Measurements from ENCODE around the gene SLC35G1. TPM values are rescaled to one million over a fixed set of nuclear protein-coding genes. Genes with fewer than 3 reads are reported as not detected.

Gene SLC35G1
- total and polyA plus RNA-seq, 2 of the 13 experiments (the other 11 are each of a cell fraction or from before 2014, with no cell fraction given): 2.5 to 4.5 TPM

DNA sequence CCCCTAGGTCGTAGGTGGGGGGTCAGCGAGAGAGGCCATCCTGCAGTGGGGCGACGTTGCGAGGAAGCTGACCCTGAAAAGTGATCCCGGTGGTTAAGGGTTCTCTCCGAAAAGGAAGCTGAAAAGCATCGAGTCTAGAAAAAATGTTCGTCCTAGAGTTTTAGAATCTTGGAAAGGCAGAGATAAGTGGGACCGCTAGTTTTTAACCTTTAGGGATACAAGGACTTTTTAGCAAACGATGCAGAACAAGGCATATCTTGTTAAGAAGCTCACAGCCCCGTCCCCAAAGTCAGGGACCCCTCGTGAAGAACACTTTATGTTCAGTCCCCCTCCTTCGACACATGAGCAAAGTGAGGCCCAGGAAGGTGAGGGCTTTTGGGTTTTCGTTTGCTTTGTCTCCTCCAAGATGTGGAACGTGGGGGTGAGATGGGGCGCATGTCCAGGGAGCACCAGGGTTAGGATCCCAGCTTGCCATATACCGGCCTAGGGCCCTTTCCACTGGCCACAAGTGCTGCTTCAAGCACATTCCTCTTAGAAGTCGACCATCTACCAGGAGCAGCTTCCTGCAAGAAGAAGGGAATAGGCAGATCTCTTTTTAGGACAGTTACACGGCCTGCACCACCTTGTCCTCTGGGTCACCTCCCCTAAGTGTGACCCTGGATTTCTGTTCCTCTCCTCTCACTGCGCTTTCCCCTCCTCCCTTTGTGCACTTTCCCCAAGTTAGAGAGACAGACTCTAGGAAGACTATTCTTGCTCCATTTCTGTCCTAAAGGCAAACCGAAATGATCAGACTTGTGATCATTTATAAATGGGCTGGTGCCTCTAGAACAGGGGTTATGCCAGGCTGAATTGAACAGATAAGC is 969 bp downstream of the SLC35G1 start:
- intact Hi-C loops (cut with micrococcal nuclease; ENCODE audit: unreplicated experiment) (no loop called here), in situ Hi-C loops (cut with HindIII; ENCODE audit: extremely low pct_ligation_motif_present, low pct_unique_long_range_greater_than_20kb) (no loop called here)
- WGBS (ENCODE audit: low lambda C conversion rate): 51% methylated on average over 22 of the region's 22 CpGs
- CTCF ChIA-PET (ENCODE audit: low intra/inter-chr PET ratio, low total read pairs): no interaction called here
- Histone ChIP-seq H3K9ac (ENCODE audit: insufficient read depth, low read depth, low read length) (peak overlapping the region; percentile 70), H3K36me3 (replicated peaks in 1 of 2; ENCODE audit: control insufficient read depth in 1 of 2, insufficient read depth in 2 of 2, low read length in 2 of 2) (no peaks in the 10 kb centered on the region), H3K27ac (ENCODE audit: extremely low read length, insufficient read depth, low read length) (no peak overlapping the region), H3K4me3 (replicated peaks in 1 of 3; ENCODE audit: insufficient read depth in 1 of 3, low read depth in 2 of 3, low read length in 3 of 3) (peak overlapping the region; percentile 34 to 77 (median 68); a peak in 5 of 6 replicates), H3K9me3 (ENCODE audit: low read length) (no peaks in the 10 kb centered on the region), H3K79me2 (ENCODE audit: insufficient read depth, low read length) (no peaks in the 10 kb centered on the region), H3K27me3 (ENCODE audit: control insufficient read depth in 1 of 2, insufficient read depth in 2 of 2, low read length in 2 of 2) (peaks cover 0 to 3% of the 10 kb centered on the region in 2 experiments; a peak in 1 of 5 replicates), H2AFZ (ENCODE audit: low read length) (no peak overlapping the region), H4K20me1 (ENCODE audit: insufficient read depth, low read length) (no peaks in the 10 kb centered on the region), H3K4me1 (ENCODE audit: insufficient read depth, low read length) (peaks cover 5% of the 10 kb centered on the region; the same call in 1 of the 2 replicates), H3K4me2 (ENCODE audit: low read depth, low read length) (peak overlapping the region; percentile 69)
- ATAC-seq (peak; percentile 27; the same call in 1 of the 3 replicates), DNase-seq (ENCODE audit: low spot score) (no peak), FAIRE-seq (no peak)
- POLR2A ChIA-PET: no interaction called here
- no peak for TF ChIP-seq MAFF (IDR thresholded peaks at IDR 0.05; ENCODE audit: low read depth, low read length)
- no peak for TF ChIP-seq MATR3 (CRISPR knock-in tag; IDR thresholded peaks at IDR 0.05)
- TF ChIP-seq ZBTB21 (CRISPR knock-in tag; IDR thresholded peaks at IDR 0.05): no peak
- TF ChIP-seq, protein P1, sequence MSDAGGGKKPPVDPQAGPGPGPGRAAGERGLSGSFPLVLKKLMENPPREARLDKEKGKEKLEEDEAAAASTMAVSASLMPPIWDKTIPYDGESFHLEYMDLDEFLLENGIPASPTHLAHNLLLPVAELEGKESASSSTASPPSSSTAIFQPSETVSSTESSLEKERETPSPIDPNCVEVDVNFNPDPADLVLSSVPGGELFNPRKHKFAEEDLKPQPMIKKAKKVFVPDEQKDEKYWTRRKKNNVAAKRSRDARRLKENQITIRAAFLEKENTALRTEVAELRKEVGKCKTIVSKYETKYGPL (CRISPR knock-in tag; IDR thresholded peaks at IDR 0.05): no peak
- TF ChIP-seq GABPB1 (CRISPR knock-in tag; IDR thresholded peaks at IDR 0.05): no peak
- no peak for TF ChIP-seq HIVEP1 (CRISPR knock-in tag; IDR thresholded peaks at IDR 0.05)
- TF ChIP-seq YEATS4 (CRISPR knock-in tag; IDR thresholded peaks at IDR 0.05; ENCODE audit: borderline replicate concordance): no peak
- TF ChIP-seq ZNF432 (CRISPR knock-in tag; IDR thresholded peaks at IDR 0.05; ENCODE audit: borderline replicate concordance): no peak
- BruUV-seq (replicated peaks): TSS peak; percentile 74

All from HepG2 (cell line).